ENCODE results near the gene PLCH2.

DNA sequence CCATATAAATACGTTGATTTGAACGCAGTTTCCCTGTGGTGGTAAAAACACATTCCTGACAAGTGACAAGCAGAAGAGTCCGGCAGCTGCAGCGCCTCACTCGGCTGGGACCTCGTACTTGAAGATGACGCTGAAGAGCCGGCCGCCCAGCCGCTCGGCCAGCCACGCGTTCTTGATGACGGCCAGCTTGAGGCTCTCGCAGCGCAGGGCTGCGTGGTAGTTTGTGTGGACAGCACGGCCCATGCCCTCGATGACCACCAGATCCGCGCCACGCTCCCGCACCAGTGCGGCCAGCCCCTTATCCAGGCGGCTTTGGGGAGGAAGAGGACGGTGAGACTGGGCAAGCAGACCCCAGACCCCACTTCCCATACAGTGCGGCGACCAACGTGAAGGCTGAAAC is 32.7 kb downstream of the PLCH2 start:
- no peak for TF ChIP-seq CTCF (IDR thresholded peaks at IDR 0.05; ENCODE audit: borderline replicate concordance, extremely low read depth, low read length, poor library complexity, severe bottlenecking)
- TF ChIP-seq EZH2 (IDR thresholded peaks at IDR 0.05; ENCODE audit: borderline replicate concordance, low read depth, low read length, severe bottlenecking) = no peak

All from DND-41 (cell line).